ENCODE measurements around the gene ABHD4. TPM values are rescaled to one million over a fixed set of nuclear protein-coding genes. Genes with fewer than 3 reads are reported as not detected.

ABHD4 gene
- total RNA-seq, 2 donors from 2014 or later = 25.9 to 116 TPM

DNA sequence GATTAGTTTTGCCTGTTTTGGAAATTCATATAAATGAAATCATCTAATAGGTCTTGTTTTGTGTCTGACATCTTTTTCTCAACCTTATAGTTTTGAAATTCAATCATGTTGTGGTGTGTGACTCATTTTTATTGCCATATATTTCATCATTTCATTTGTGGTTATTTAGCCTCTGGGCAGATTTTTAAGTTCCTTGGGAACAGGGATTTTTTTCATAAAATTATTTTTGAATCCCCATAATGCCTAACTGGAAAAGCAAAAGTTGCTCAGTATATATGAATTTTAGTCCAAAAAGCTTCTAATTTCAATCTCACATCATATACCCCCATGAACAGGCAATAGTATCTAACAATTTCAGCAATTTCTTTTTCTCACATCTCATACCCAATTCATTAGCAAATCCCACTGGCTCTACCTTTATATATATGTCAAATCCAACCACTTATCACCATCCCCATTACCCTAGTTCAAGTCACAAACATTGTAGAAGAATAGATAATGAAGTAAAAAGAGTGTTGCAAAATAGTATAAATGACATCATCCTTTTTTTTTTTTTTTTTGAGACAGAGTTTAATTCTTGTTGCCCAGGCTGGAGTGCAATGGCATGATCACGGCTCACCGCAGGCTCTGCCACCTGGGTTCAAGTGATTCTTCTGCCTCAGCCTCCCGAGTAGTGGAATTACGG is 48.6 kb downstream of the ABHD4 start:
- Histone ChIP-seq H3K27ac (no peak overlapping the region), H3K4me3 (no peak overlapping the region), H3K36me3 (no peaks in the 10 kb centered on the region), H3K4me1 (replicated peaks) (no peaks in the 10 kb centered on the region), H3K9me3 (no peaks in the 10 kb centered on the region), H3K27me3 (replicated peaks; ENCODE audit: insufficient read depth) (no peaks in the 10 kb centered on the region)
- DNase-seq (ENCODE audit: low spot score) = no peak
- TF ChIP-seq POLR2A (IDR thresholded peaks at IDR 0.05) = no peak
- TF ChIP-seq, protein P1, sequence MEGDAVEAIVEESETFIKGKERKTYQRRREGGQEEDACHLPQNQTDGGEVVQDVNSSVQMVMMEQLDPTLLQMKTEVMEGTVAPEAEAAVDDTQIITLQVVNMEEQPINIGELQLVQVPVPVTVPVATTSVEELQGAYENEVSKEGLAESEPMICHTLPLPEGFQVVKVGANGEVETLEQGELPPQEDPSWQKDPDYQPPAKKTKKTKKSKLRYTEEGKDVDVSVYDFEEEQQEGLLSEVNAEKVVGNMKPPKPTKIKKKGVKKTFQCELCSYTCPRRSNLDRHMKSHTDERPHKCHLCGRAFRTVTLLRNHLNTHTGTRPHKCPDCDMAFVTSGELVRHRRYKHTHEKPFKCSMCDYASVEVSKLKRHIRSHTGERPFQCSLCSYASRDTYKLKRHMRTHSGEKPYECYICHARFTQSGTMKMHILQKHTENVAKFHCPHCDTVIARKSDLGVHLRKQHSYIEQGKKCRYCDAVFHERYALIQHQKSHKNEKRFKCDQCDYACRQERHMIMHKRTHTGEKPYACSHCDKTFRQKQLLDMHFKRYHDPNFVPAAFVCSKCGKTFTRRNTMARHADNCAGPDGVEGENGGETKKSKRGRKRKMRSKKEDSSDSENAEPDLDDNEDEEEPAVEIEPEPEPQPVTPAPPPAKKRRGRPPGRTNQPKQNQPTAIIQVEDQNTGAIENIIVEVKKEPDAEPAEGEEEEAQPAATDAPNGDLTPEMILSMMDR (IDR thresholded peaks at IDR 0.05) = no peak
- no peak for TF ChIP-seq POLR2AphosphoS5 (IDR thresholded peaks at IDR 0.05)
- intact Hi-C loops (cut with DNase I) = no loop called here
- 91% methylated on average over 4 of the region's 4 CpGs for WGBS

DNA sequence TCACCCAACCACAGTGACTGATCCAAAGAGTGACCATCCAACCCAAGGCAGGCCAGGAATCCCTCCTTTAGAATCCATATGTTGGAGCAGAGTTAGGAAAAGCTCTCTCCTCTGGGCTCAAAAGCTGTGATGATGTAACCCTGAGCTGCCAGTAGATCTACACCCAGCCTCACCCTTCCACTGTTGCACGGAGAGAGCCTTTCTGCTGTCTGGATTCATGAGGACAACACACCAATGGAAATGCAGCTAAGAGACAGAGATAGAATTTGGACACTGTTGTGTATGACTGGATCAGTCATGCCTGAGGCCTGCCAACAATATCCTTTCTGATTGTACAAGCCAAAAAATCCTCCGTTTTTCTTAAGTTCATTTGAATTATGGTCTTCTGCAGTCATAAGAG is 50.4 kb downstream of the ABHD4 start:
- H3K4me3 ChIP-seq = no peak overlapping the region

DNA sequence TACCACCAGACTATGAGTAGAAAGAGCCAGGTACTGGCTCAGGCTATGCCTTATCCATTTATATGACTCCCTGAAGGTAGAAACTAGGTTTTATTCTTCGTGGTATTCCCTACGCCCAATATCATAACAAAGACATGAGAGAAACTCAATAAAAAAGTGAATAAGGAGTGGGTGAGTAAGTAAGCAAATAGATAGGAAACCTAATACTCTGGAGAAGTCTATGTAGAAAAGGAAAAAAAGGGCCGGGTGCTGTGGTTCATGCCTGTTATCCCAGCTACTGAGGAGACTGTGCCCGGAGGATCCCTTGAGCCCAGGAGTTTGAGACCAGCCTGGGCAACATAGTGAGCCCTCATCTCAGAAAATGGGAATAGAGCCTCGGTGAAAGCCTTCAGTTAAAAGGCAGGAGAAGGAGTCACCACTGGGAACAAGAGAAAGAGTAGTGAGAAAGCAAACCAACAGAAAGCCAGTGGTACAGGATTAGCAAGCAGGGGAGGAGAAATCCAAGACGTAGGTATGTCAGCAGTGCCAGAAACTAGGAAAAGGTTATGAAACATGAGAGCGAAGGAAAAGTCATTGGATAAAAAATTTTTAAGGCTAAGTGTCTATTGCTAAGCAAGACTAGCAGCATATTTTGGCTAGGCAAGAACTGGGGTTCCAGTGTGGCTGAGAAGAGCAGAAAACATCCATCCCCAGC is 52.1 kb downstream of the ABHD4 start:
- intact Hi-C loops (cut with DNase I) = loop anchor here (5.0 to 10.0 kb wide), 3 partner anchors 78 to 263 kb away; partner anchors contain the start of gene MRPL52
- no peaks in the 10 kb centered on the region for H3K27me3 ChIP-seq (replicated peaks; ENCODE audit: insufficient read depth)
- 34% methylated on average over 7 of the region's 7 CpGs for WGBS
- H3K4me1 ChIP-seq (replicated peaks) = no peaks in the 10 kb centered on the region
- no peak for TF ChIP-seq POLR2AphosphoS5 (IDR thresholded peaks at IDR 0.05)
- TF ChIP-seq POLR2A (IDR thresholded peaks at IDR 0.05) = no peak
- TF ChIP-seq, protein P1 (IDR thresholded peaks at IDR 0.05) = no peak
- no peak overlapping the region for H3K27ac ChIP-seq
- no peak overlapping the region for H3K4me3 ChIP-seq
- no peaks in the 10 kb centered on the region for H3K9me3 ChIP-seq
- no peaks in the 10 kb centered on the region for H3K36me3 ChIP-seq
- no peak for DNase-seq (ENCODE audit: low spot score)

More for the DNA sequence above, 50.4 kb downstream of the ABHD4 start:
- H3K27ac ChIP-seq = no peak overlapping the region
- H3K36me3 ChIP-seq = no peaks in the 10 kb centered on the region
- WGBS = 84% methylated on average over 2 of the region's 2 CpGs
- intact Hi-C loops (cut with DNase I) = no loop called here
- no peaks in the 10 kb centered on the region for H3K27me3 ChIP-seq (replicated peaks; ENCODE audit: insufficient read depth)
- H3K9me3 ChIP-seq = no peaks in the 10 kb centered on the region
- no peaks in the 10 kb centered on the region for H3K4me1 ChIP-seq (replicated peaks)
- TF ChIP-seq POLR2A (IDR thresholded peaks at IDR 0.05) (no peak), POLR2AphosphoS5 (IDR thresholded peaks at IDR 0.05) (no peak)
- TF ChIP-seq, protein P1 (IDR thresholded peaks at IDR 0.05) = no peak
- DNase-seq (ENCODE audit: low spot score) = no peak

DNA sequence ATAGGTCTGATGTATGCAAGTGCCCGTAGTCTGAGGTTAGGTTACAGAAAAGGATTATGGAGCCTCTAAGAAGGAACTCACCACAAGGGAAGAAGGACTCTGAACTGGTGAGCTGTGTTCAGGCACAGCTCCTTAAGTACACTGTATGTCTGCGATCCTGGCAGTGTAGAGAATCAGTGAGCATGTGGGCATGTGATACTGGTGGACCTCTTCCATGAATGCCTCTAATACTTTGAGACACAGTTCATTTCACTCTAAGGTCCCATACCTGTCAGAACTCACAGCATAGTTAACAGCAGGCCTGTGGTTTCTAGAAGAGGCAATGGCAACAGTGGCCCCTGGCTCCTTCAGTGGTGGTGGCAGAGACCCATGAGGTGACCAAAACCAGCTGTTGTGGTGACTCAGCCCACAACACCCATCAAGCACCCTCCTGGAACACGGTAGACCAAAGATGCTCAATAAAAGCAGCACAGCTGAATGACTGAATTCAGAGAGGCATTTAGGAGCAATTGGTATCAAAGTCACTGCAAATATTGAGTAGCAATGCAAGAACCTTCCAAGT is 52.9 kb downstream of the ABHD4 start:
- Histone ChIP-seq H3K27ac (no peak overlapping the region), H3K36me3 (no peaks in the 10 kb centered on the region), H3K4me1 (replicated peaks) (no peaks in the 10 kb centered on the region), H3K9me3 (no peaks in the 10 kb centered on the region), H3K27me3 (replicated peaks; ENCODE audit: insufficient read depth) (no peaks in the 10 kb centered on the region), H3K4me3 (no peak overlapping the region)
- intact Hi-C loops (cut with DNase I) = loop anchor here (5.0 to 10.0 kb wide), 3 partner anchors 79 to 264 kb away; partner anchors contain the start of gene MRPL52
- DNase-seq (ENCODE audit: low spot score) = no peak
- 62% methylated on average over 3 of the region's 3 CpGs for WGBS
- TF ChIP-seq POLR2A (IDR thresholded peaks at IDR 0.05) (no peak), POLR2AphosphoS5 (IDR thresholded peaks at IDR 0.05) (no peak)
- TF ChIP-seq, protein P1 (IDR thresholded peaks at IDR 0.05) = no peak

Data from prostate gland (tissue), 2 donors.